CMK (cell line): ENCODE data around the gene RBM42.
"Not testable (repeated sequence)": the region's sequence is repeated elsewhere in the genome, so short reads cannot be mapped to it uniquely, and the experiment has no call there.

ENCODE experiments used
- DNase-seq: peaks from one replicate; pipeline ENCODE4 v3.0.0-alpha.2; 2010; ENCODE audit warnings: low read depth

The RBM42 gene, protein sequence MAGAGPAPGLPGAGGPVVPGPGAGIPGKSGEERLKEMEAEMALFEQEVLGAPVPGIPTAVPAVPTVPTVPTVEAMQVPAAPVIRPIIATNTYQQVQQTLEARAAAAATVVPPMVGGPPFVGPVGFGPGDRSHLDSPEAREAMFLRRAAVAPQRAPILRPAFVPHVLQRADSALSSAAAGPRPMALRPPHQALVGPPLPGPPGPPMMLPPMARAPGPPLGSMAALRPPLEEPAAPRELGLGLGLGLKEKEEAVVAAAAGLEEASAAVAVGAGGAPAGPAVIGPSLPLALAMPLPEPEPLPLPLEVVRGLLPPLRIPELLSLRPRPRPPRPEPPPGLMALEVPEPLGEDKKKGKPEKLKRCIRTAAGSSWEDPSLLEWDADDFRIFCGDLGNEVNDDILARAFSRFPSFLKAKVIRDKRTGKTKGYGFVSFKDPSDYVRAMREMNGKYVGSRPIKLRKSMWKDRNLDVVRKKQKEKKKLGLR

DNA sequence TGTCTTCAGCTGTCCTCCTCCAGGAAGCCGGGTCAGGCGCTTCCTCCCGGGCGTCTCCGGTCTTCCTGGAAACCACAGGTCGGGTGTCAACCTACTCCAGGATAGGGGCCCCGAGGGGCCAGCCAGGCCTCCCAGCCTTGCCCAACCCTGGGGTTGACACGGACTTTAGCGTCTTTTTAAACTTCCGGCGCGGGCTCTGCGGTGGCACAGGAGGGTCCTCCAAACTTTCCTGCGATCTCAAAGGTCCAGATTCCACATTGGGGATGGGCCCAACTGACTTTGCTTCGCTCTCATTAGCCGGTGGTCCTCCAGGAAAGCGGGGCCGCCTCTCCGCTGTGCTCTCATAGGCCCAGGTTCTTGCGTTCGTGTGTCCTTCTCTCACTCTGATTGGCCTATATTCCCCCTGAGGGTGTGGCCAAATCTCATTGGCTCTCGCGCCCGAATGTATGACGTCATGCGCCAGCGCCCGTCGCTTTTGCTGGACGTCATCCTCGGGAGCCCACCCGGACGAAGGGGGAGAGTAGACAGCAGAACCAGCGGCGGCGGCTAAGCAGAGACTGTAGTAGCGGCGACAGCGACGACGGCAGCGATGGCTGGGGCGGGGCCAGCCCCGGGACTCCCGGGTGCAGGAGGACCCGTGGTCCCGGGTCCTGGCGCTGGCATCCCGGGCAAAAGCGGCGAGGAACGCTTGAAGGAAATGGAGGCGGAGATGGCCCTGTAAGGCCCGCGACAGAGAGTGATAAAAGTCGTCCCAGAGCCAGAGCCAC lies at the start of gene RBM42:
Gene RBM42 (plus strand): TSS at position 472 of the 767 bp plus-strand sequence. CDS start 118 bp downstream, at position 590.
- DNase-seq: peak; percentile 98

DNA sequence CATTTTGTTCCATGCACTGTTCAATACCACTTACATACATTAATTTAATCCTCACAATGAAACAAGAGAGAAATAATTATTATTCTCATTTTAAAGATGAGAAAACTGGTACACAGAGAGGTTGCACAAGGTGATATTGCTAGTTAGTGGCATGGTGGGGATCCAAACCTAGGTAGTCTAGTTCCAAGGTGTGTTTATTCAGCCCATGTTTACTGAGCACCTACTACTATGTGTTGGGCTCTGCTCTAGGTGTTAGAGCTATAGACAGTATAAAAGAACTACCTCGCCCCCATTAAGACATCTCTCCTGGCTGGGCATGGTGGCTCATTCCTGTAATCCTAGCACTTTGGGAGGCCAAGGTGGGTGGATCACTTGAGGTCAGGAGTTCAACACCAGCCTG lies 46.1 kb upstream of the RBM42 start:
- DNase-seq: no peak

DNA sequence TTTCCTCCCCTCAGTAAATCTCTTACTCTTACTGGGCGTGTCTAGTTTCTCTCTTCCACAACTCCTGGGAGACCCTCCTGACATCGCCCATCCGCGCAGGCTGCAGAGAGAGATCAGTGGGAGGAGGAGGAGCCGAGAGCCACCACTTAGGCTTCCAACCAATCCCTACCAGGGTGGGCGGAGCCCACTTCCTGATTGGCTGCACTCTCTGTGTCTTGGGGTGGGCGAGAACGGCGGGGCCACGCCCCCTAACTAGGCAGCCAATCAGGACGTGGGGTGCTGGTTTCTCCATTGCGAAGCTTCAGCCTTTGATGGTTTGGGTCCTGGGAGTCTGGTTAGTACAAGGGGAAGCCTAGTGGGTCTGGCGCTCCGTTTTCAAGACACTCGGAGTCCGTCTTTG lies 43.0 kb upstream of the RBM42 start, which contains the start of gene PMIS2:
Gene PMIS2 (plus strand): TSS at position 326 of the 400 bp plus-strand sequence. CDS start 87 bp downstream, outside the sequence.
- DNase-seq: no peak

DNA sequence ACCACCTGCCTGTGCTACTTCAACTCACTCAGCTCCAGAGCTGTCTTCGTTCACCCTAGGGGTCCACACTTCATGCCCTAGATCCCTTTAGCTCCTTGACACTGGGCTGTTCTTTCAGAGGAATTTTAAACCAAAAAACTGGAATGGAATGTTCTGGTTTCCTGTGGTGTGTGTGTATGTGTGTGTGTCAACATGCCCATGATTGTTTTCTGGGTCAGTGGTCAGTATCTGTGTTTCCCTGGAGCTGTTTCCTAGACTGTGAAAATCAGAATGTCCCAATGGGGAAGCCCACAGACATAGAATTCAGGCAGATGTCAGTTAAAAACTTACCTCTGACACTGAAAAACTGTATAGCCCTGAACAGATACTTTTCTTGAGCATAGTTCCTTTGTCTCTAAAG lies 41.5 kb upstream of the RBM42 start:
- no peak for DNase-seq

DNA sequence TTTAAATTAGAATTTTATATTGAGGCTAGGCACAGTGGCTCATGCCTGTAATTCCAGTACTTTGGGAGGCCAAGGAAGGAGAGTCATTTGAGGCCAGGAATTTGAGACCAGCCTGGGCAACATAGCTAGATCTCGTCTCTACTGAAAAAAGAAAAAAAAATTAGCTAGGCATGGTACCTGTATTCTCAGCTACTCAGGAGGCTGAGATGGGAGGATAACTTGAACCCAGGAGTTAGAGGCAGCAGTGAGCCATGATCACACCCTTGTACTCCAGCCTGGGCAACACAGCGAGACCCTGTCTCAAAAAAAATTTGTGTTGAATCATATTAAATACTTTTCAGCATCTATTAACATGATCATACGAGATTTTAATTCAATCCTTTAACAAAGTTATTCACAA lies 38.0 kb upstream of the RBM42 start:
- no peak for DNase-seq

DNA sequence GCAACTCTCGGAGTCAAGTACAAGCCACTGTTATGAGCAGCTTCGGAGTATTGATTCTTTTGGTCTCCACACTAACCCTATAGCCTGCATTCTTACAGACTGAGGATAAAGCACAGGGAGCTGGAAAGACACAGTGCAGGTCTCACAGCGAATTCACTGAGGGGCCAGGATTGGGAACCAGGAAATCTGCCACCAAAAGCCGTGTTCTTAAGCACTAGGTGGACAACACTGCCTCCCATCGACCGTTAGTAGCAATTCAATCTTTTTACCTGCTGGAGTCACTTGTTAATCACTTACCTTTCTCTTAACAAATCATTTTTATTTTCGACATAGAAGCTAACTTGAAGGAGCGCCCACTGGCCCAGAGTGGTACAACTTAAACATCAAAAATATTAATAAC lies 36.6 kb upstream of the RBM42 start:
- no peak for DNase-seq

DNA sequence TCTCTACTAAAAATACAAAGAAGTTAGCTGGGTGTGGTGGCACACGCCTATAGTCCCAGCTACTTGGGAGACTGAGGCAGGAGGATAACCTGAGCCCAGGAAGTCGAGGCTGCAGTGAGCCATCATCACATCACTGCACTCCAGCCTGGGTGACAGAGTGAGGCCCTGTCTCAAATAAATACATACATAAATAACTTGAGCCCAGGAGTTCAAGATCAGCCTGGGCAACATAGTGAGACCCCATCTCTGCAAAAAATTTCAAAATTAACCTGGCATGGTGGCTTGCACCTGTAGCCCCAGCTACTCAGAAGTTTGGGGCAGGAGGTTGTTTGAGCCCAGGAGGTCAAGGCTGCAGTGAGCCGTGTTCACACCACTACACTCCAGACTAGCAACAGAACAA lies 33.8 kb upstream of the RBM42 start:
- not testable (repeated sequence) for DNase-seq

DNA sequence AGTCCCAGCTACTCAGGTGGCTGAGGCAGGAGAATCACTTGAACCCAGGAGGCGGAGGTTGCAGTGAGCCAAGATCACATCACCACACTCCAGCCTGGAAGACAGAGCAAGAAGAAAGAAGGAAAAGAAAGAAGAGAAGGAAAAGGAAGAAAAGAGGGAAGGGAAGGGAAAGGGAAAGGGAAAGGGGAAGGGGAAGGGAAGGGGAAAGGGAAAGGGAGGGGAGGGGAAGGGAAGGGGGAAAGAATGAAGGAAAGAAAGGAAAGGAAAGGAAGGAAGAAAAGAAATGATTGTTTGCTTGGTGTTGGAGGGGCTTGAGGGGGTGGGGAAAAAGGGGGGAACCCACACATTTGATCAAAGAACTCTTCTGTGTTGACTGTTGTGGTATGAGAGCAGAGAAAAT lies 32.9 kb upstream of the RBM42 start:
- no peak for DNase-seq

DNA sequence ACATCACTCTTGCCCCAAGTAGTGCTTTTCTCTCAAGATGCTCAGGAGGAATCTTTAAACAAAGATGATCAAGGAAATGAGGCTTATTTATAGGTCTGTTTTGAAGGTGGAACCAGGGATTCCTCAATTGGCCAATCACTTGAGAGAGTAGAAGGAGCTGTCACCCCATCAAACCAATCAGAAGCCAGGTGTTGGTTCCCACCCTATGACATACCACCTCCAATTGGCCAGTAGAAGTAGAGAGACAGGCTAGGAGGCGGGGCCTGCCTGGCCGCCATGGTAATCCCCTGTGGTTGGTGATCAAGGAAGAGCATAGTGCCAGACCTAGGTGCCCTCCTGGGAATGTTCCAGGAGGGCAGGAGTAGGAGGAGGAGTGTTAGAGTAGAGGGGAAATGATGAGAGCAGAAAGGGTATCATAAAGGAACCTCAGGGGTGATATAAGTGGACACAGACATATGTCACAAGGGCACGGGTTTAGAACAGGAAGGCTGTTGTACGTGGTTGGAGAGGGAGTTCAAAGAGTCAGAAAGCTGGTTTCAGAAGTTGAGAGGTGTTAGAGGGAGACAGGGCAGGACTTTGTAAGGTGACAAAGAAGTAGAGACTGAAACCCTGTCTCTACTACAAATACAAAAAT lies 32.4 kb upstream of the RBM42 start:
- peak; percentile 41 for DNase-seq

DNA sequence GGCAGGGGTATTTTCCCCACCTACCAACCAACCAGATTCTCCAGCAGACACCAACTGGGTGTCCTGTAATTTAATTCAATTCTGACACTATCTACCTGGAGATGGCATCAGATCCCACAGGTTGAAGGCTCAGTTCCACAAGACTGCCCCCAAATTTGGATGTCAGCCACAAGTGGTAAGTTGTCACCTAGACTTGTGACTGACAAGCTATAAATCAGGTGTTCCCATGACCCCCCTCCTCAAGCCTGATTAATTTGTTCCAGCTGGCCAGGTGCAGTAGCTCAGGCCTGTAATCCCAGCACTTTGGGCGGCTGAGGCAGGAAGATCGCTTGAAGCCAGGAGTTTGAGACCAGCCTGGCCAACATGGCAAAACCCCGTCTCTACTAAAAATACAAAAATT lies 26.9 kb upstream of the RBM42 start:
- DNase-seq: no peak

DNA sequence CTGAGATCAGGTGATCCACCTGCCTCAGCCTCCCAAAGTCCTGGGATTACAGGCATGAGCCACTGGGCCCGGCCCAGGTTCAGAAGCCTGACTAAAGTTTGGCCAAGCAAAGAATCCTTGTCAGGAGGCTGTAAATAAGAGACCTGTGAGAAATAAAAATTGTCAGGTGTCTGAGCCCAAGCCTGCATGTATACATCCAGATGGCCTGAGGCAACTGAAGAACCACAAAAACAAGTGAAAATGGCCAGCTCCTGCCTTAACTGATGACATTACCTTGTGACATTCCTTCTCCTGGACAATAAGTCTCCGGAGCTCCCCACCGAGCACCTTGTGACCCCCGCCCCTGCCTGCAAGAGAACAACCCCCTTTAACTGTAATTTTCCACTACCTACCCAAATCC lies 24.4 kb upstream of the RBM42 start:
- not testable (repeated sequence) for DNase-seq

DNA sequence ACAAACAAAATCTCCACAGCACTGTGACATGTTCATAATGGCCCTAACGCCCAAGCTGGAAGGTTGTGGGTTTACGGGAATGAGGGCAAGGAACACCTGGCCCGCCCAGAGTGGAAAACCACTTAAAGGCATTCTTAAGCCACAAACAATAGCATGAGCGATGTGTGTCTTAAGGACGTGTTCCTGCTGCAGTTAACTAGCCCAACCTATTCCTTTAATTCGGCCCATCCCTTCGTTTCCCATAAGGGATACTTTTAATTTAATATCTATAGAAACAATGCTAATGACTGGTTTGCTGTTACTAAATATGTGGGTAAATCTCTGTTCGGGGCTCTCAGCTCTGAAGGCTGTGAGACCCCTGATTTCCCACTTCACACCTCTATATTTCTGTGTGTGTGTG lies 21.7 kb upstream of the RBM42 start:
- not testable (repeated sequence) for DNase-seq

DNA sequence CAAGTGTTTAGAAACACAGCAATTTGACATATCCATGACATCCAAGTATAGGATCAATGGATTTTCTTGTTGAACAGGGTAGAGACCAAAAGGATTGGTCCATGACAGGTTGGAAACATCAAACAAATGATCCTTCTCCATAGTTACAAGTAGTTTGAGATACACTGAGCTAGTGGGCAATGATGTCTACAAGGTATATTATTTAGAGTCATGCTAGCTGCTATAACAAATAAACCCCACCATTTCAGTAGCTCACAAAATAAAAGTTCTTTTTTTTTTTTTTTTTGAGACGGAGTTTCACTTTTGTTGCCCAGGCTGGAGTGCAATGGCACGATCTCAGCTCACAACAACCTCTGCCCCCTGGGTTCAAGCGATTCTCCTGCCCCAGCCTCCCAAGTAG lies 21.2 kb upstream of the RBM42 start:
- DNase-seq: no peak

DNA sequence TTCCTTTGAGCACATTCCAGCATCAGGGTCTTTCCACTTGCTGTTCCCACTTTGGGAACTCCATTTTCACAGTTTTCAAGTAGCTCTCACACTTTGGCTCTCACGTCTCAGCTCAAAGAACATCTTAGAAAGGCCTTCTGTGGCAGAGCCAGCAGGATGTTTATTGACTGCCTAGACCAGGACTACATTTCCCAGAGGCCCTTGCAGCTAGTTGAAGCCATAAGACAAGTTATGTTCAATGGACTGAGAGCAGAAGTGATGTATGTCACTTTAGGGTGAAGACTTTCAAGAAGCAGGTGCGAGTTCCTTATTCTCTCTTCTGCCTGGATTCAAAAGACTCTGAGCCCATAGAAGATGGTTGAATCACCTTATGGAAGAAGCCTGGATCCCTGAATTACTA lies 20.6 kb upstream of the RBM42 start:
- DNase-seq: no peak

DNA sequence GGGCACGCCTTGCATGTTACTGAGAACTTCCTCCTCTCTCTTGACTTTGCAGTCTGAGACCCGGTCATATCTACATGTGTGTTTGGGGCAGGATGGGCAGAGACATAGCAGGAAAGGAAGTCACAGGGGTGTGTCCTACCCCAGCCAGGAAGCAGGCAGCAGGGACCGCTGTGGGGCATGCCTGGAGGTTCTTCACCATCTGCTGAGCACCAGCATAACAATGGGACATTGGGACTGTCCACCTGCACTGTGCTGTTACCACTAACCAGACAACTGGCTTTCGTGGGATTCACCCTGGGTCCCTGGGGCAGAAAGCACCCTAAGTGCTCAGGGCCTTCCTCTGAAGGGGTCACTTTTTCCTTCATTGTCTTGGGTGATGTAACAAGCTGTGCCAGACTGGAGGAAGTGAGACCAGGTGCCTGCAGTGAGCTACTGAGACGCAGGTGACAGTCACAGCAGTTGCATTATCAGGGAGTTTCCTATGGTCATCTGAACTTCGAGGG lies 18.9 kb upstream of the RBM42 start:
- peak; percentile 78 for DNase-seq

DNA sequence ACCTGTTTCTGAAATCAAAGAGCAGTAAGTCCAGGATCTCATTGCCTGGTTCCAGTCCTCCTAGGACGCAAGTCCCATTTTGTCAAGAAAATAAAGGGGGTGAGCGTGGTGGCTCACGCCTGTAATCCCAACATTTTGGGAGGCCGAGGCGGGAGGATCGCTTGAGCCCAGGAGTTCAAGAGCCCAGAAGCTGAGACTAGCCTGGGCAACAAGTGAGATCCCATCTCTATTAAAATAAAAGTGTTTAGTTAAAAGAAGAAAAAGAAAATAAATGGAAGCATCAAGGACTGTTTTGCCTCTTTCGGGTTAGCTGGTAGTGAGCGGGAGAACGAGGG lies 16.6 kb upstream of the RBM42 start:
- no peak for DNase-seq

DNA sequence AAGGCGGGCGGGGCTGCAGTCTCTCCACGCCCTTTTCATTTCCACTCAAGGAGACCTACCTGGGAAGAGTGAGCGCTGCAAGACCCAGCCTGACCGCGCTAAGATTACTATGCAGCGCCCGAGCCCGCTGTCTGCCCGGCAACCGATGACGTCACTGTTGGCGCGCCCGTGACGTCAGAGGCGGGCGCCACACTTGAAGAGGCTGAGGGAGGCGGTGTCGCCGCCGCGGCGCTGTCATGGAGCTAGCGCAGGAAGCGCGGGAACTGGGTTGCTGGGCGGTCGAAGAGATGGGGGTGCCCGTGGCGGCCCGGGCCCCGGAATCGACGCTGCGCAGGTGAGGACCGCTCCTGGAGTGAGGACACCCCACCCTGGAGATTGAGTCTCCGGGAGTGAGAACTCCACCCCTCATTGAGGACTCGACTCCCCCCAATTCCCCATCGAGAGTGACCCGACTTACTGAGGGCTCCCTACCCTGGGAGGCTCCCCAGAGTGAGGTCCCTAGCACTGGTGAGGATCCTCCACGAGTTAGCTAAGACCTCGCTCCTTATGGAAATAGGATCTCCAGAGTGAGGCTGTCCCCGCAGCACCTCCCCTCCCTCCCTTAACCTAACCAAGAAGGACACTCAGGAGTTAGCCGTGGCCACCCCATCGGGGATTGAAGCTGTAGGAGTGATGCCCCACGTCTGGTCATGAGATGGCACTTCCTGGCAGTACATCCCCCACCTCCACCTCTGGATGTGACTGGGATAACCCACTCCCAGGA lies 16.1 kb upstream of the RBM42 start, which contains the start of gene HAUS5:
Gene HAUS5 (plus strand): TSS at position 177 of the 763 bp plus-strand sequence. CDS start 60 bp downstream, at position 237.
- peak; percentile 76 for DNase-seq

DNA sequence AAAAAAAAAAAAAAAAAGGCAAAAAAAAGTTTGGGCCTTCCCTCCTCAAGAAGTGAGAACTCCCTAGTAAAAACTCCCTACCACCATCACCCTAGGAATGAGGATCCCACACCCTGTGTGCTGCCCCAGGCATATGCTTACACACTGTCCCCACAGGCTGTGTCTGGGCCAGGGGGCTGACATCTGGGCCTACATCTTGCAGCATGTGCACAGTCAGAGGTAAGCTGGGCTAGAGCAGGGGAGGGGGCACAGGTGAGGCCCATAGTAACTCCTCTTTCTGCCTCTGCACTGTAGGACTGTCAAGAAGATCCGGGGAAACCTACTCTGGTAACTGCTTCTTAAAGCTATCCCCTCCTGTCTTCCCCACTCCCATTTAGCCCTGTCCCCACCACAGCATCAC lies 15.3 kb upstream of the RBM42 start:
- DNase-seq: no peak

DNA sequence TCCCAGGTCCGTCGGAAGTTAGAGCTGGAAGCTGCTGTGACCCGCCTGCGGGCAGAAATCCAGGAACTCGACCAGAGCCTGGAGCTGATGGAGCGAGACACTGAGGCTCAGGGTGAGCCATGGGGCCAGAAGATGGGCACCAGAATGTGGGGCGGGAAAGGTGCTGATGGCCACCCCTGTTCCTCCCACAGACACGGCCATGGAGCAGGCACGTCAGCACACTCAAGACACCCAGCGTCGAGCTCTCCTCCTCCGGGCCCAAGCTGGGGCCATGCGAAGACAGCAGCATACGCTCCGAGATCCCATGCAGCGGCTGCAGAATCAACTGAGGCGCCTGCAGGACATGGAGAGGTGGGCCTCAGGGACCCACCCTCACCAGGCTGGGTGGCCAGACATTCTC lies 13.8 kb upstream of the RBM42 start:
- no peak for DNase-seq

DNA sequence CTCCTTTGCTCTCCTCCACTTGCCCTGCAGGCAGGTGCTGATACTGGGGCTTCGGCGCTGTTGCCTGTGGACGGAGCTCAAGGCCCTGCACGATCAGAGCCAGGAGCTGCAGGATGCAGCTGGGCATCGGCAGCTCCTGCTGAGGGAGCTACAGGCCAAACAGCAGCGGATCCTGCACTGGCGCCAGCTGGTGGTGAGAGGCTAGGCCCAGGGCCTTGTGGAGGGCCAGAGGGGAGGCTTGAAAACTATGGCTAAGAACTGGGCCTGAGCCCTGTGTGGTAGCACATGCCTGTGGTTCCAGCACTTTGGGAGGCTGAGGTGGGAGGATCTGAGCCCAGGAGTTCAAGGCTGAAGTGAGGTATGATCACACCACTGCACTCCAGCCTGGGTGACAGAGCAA lies 10.0 kb upstream of the RBM42 start:
- DNase-seq: no peak

DNA sequence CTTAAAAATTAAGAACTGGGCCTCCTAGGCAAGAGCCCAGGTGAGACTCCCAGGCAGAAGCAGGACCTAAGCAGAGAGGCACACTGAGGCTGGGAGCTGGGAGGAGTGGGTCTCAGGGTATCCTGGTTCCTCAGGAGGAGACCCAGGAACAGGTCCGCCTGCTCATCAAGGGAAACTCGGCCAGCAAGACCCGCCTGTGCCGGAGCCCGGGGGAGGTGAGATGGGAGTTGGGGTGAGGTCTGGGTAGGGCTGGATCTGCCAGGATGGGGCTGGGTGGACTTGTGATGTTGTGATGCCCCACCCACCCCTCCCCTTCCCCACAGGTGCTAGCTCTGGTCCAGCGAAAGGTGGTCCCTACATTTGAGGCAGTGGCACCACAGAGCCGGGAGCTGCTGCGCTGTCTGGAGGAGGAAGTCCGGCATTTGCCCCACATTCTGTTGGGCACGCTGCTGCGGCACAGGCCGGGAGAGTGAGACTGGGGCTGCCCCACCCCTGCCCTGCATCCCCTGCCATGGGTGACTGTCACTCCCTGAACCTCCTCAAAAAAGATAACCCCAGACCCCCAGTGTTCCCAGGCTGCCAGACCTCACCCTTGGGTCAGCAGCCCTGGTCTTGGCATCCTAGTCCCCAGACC lies 9.4 kb upstream of the RBM42 start:
- DNase-seq: no peak
